Measurements from ENCODE around the gene OSBPL6. TPM values are rescaled to one million over a fixed set of nuclear protein-coding genes. Genes with fewer than 3 reads are reported as not detected.

The OSBPL6 gene
- total and polyA plus RNA-seq, 2 donors (not counting 1 experiment from before 2014, with no cell fraction given), result 0.06 TPM; not detected in 1

DNA sequence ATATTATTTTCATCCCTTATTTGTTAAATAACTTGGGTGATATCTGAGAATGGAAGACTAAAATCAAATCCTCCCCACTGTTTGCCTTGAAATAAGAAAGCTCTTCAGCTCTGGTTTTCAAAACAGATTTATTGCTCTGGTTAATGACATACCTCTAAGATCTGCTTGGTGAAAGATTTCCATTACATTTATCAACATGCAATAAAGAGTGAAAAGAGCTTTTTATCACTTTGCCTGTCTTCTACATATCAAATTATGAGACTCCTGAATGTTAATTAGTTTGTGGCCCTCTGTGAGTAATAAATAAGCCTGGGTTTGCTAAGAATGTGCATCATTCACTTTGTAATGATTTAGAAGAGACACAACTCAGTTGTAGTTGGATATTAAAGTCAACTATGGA, 140.9 kb downstream of the OSBPL6 start:
- Histone ChIP-seq H3K4me2 (replicated peaks; ENCODE audit: low read depth, low read length, poor library complexity, severe bottlenecking) (no peak overlapping the region), H2AFZ (ENCODE audit: insufficient read depth, low read depth, low read length, poor library complexity, severe bottlenecking) (no peak overlapping the region), H4K20me1 (ENCODE audit: control insufficient read depth, insufficient read depth, low read length, poor library complexity, severe bottlenecking) (no peaks in the 10 kb centered on the region), H3K9ac (ENCODE audit: low read length) (no peak overlapping the region), H3K4me1 (ENCODE audit: control insufficient read depth in 2 of 2, insufficient read depth in 2 of 2, low read length in 2 of 2) (no peaks in the 10 kb centered on the region), H3K79me2 (ENCODE audit: control insufficient read depth, insufficient read depth, low read length) (no peaks in the 10 kb centered on the region), H3K36me3 (replicated peaks in 1 of 2; ENCODE audit: control extremely low read depth in 1 of 2, control insufficient read depth in 1 of 2, extremely low read depth in 1 of 2, insufficient read depth in 2 of 2, low read length in 1 of 2) (no peaks in the 10 kb centered on the region), H3K27ac (ENCODE audit: low read length in 2 of 2) (no peak overlapping the region), H3K27me3 (replicated peaks in 1 of 4; ENCODE audit: control extremely low read depth in 1 of 4, control insufficient read depth in 3 of 4, insufficient read depth in 4 of 4, low read length in 3 of 4) (no peaks in the 10 kb centered on the region), H3K9me3 (ENCODE audit: control extremely low read depth in 1 of 3, control insufficient read depth in 2 of 3, insufficient read depth in 1 of 3, low read length in 2 of 3) (no peaks in the 10 kb centered on the region), H3K4me3 (ENCODE audit: control extremely low read depth in 1 of 5, extremely low read depth in 1 of 5, insufficient read depth in 1 of 5, low read depth in 2 of 5, low read length in 4 of 5) (no peak overlapping the region)
- Mint-ChIP-seq H3K4me3 (no peak overlapping the region), H3K27me3 (peaks cover 3% of the 10 kb centered on the region), H3K4me1 (no peaks in the 10 kb centered on the region), H3K9me3 (ENCODE audit: insufficient read depth) (no peaks in the 10 kb centered on the region), H3K27ac (no peak overlapping the region)
- ChIA-PET CTCF (no interaction called here), POLR2A (no interaction called here)
- no peak for ATAC-seq (ENCODE audit: low read depth)
- intact Hi-C loops (cut with micrococcal nuclease), result no loop called here
- TF ChIP-seq, protein P1, sequence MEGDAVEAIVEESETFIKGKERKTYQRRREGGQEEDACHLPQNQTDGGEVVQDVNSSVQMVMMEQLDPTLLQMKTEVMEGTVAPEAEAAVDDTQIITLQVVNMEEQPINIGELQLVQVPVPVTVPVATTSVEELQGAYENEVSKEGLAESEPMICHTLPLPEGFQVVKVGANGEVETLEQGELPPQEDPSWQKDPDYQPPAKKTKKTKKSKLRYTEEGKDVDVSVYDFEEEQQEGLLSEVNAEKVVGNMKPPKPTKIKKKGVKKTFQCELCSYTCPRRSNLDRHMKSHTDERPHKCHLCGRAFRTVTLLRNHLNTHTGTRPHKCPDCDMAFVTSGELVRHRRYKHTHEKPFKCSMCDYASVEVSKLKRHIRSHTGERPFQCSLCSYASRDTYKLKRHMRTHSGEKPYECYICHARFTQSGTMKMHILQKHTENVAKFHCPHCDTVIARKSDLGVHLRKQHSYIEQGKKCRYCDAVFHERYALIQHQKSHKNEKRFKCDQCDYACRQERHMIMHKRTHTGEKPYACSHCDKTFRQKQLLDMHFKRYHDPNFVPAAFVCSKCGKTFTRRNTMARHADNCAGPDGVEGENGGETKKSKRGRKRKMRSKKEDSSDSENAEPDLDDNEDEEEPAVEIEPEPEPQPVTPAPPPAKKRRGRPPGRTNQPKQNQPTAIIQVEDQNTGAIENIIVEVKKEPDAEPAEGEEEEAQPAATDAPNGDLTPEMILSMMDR (IDR thresholded peaks at IDR 0.05), result no peak
- no peak for TF ChIP-seq EZH2 (IDR thresholded peaks at IDR 0.05; ENCODE audit: borderline replicate concordance, insufficient read depth, low read depth, low read length, poor library complexity, severe bottlenecking)
- DNase-seq, result no peak

DNA sequence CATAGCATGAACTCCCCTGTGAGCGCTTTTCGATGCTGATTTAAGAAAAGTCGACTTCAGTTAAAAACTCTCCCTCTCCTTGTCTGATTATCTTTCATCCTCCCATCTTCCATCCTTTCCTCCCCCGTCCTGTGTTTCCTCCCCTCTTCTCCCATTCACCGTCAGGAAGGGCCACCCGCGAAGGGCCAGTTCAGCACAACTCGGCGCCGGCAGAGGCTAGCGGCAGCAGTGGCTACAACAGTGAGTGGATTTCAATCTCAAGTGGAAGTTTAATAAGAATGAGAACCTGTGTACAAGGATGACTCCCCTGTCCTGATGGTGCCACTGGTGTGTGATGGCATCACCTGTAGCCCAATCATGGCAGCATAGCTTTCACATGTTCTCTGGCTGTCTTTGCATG, 149.8 kb downstream of the OSBPL6 start:
- H3K4me1 ChIP-seq (ENCODE audit: control insufficient read depth in 2 of 2, insufficient read depth in 2 of 2, low read length in 2 of 2), result no peaks in the 10 kb centered on the region
- no peak overlapping the region for H2AFZ ChIP-seq (ENCODE audit: insufficient read depth, low read depth, low read length, poor library complexity, severe bottlenecking)
- peaks cover 0 to 4% (median 0%) of the 10 kb centered on the region in 4 experiments for H3K27me3 ChIP-seq (replicated peaks in 1 of 4; ENCODE audit: control extremely low read depth in 1 of 4, control insufficient read depth in 3 of 4, insufficient read depth in 4 of 4, low read length in 3 of 4)
- no peak overlapping the region for H3K4me3 ChIP-seq (ENCODE audit: control extremely low read depth in 1 of 5, extremely low read depth in 1 of 5, insufficient read depth in 1 of 5, low read depth in 2 of 5, low read length in 4 of 5)
- intact Hi-C loops (cut with micrococcal nuclease), result no loop called here
- ATAC-seq (ENCODE audit: low read depth), result no peak
- Mint-ChIP-seq H3K4me1 (no peaks in the 10 kb centered on the region), H3K9me3 (ENCODE audit: insufficient read depth) (no peaks in the 10 kb centered on the region), H3K27me3 (peaks cover 33% of the 10 kb centered on the region), H3K4me3 (no peak overlapping the region), H3K27ac (no peak overlapping the region)
- H3K27ac ChIP-seq (ENCODE audit: low read length in 2 of 2), result no peak overlapping the region
- no peaks in the 10 kb centered on the region for H3K36me3 ChIP-seq (replicated peaks in 1 of 2; ENCODE audit: control extremely low read depth in 1 of 2, control insufficient read depth in 1 of 2, extremely low read depth in 1 of 2, insufficient read depth in 2 of 2, low read length in 1 of 2)
- H3K4me2 ChIP-seq (replicated peaks; ENCODE audit: low read depth, low read length, poor library complexity, severe bottlenecking), result no peak overlapping the region
- no peak overlapping the region for H3K9ac ChIP-seq (ENCODE audit: low read length)
- no peaks in the 10 kb centered on the region for H4K20me1 ChIP-seq (ENCODE audit: control insufficient read depth, insufficient read depth, low read length, poor library complexity, severe bottlenecking)
- no peaks in the 10 kb centered on the region for H3K9me3 ChIP-seq (ENCODE audit: control extremely low read depth in 1 of 3, control insufficient read depth in 2 of 3, insufficient read depth in 1 of 3, low read length in 2 of 3)
- DNase-seq, result no peak
- ChIA-PET CTCF (no interaction called here), POLR2A (no interaction called here)
- 94% methylated on average over 9 of the region's 11 CpGs for WGBS (ENCODE audit: insufficient coverage)
- TF ChIP-seq EZH2 (IDR thresholded peaks at IDR 0.05; ENCODE audit: borderline replicate concordance, insufficient read depth, low read depth, low read length, poor library complexity, severe bottlenecking), result no peak
- TF ChIP-seq, protein P1 (IDR thresholded peaks at IDR 0.05), result no peak
- H3K79me2 ChIP-seq (ENCODE audit: control insufficient read depth, insufficient read depth, low read length), result no peaks in the 10 kb centered on the region
